Activated T-helper 17 cell treated with anti-CD3 and anti-CD28 coated beads, Interleukin-2, amount 50 U/mL, for 72 hours (primary cell): ENCODE data around the gene TCEAL4. TPM values are rescaled to one million over a fixed set of nuclear protein-coding genes. Genes with fewer than 3 reads are reported as not detected.

Experiments used
- ATAC-seq: fragments of 150-1000 bp; cut with Tn5 transposase; replicated peaks from 2 replicates; pipeline ENCODE4 v1.10.0; 2021; ENCODE audit warnings: mild to moderate bottlenecking, moderate library complexity
- H3K27ac Mint-ChIP-seq: one replicate; pipeline ENCODE4 v1.8.0; 2022; ENCODE audit warnings: mixed read lengths
- H3K27me3 Mint-ChIP-seq: one replicate; pipeline ENCODE4 v1.8.0; 2022; ENCODE audit warnings: mixed read lengths
- H3K36me3 Mint-ChIP-seq: one replicate; pipeline ENCODE4 v1.8.0; 2022; ENCODE audit warnings: low read depth, mild to moderate bottlenecking, mixed read lengths
- H3K4me1 Mint-ChIP-seq: one replicate; pipeline ENCODE4 v1.8.0; 2022; ENCODE audit warnings: mixed read lengths
- H3K4me3 Mint-ChIP-seq: one replicate; pipeline ENCODE4 v1.8.0; 2022; ENCODE audit warnings: mild to moderate bottlenecking, mixed read lengths
- H3K9me3 Mint-ChIP-seq: one replicate; pipeline ENCODE4 v1.8.0; 2022; ENCODE audit warnings: mixed read lengths
- total RNA-seq, 2 donors: library from RNA; stranded (reverse); gene quantifications; one replicate each; pipeline ENCODE4 v1.2.3, GENCODE V29; 2022

The TCEAL4 gene
- total RNA-seq, 2 donors from 2014 or later: 9.9 to 14.1 TPM

- no peaks in the 10 kb centered on the region for H3K36me3 Mint-ChIP-seq
- ATAC-seq: no peak
- no peak overlapping the region for H3K4me3 Mint-ChIP-seq
- no peaks in the 10 kb centered on the region for H3K9me3 Mint-ChIP-seq
- no peak overlapping the region for H3K27ac Mint-ChIP-seq
- no peaks in the 10 kb centered on the region for H3K4me1 Mint-ChIP-seq
- no peaks in the 10 kb centered on the region for H3K27me3 Mint-ChIP-seq
Measured at GRCh38 chrX:103615781-103616371, 30.6 kb downstream of the TCEAL4 start.

GRCh38 chrX:103616676-103617186 lies 31.4 kb downstream of the TCEAL4 start:
- no peak overlapping the region for H3K4me3 Mint-ChIP-seq
- no peaks in the 10 kb centered on the region for H3K4me1 Mint-ChIP-seq
- H3K27ac Mint-ChIP-seq: no peak overlapping the region
- H3K36me3 Mint-ChIP-seq: no peaks in the 10 kb centered on the region
- no peaks in the 10 kb centered on the region for H3K9me3 Mint-ChIP-seq
- H3K27me3 Mint-ChIP-seq: no peaks in the 10 kb centered on the region
- no peak for ATAC-seq

DNA sequence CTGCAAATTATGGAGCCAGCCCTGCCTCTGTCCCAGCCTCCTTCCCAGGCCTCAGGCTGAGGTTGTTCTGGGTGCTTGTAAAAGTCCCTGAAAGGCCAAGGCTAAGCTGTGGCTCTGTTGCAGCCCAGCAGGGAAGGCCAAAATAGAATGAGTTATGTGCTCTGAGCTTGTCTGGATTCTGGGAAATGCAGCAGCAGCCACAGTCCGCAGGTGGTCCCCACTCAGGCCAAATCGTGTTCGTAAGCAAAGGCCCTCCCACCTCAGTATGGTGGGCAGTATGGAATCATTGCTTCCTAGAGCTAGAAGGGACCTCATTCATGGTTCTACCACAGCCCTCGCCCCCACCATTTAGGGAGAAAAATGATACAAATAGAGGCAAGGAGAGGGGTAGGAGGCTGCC lies 38.8 kb downstream of the TCEAL4 start:
- H3K4me3 Mint-ChIP-seq: no peak overlapping the region
- H3K27ac Mint-ChIP-seq: no peak overlapping the region
- H3K36me3 Mint-ChIP-seq: peaks cover 6% of the 10 kb centered on the region
- no peak for ATAC-seq
- peaks cover 5% of the 10 kb centered on the region for H3K4me1 Mint-ChIP-seq
- H3K27me3 Mint-ChIP-seq: no peaks in the 10 kb centered on the region
- no peaks in the 10 kb centered on the region for H3K9me3 Mint-ChIP-seq

DNA sequence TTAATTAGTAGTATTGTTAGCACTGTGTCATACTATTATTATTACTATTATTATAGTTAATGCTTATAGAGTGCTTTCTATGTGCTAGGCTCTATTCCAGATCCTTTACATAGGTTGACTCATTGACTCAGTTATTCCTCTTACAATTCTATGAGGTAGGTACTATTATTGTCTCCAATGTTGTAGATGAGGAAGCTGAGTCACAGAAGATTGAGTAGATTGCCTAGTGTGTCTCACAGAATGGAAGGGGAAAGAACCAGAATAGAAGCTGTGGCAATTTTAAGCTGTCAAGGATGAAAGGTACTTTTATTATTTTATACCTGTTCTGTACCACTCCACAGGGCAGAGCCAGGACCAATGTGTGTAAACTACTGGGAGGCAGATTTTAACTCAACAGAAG lies 41.5 kb downstream of the TCEAL4 start:
- peak; percentile 64 for ATAC-seq
- Mint-ChIP-seq H3K27me3 (no peaks in the 10 kb centered on the region), H3K9me3 (no peaks in the 10 kb centered on the region), H3K4me1 (peaks cover 12% of the 10 kb centered on the region), H3K4me3 (peak overlapping the region; percentile 52), H3K27ac (peak overlapping the region; percentile 44), H3K36me3 (peaks cover 6% of the 10 kb centered on the region)

DNA sequence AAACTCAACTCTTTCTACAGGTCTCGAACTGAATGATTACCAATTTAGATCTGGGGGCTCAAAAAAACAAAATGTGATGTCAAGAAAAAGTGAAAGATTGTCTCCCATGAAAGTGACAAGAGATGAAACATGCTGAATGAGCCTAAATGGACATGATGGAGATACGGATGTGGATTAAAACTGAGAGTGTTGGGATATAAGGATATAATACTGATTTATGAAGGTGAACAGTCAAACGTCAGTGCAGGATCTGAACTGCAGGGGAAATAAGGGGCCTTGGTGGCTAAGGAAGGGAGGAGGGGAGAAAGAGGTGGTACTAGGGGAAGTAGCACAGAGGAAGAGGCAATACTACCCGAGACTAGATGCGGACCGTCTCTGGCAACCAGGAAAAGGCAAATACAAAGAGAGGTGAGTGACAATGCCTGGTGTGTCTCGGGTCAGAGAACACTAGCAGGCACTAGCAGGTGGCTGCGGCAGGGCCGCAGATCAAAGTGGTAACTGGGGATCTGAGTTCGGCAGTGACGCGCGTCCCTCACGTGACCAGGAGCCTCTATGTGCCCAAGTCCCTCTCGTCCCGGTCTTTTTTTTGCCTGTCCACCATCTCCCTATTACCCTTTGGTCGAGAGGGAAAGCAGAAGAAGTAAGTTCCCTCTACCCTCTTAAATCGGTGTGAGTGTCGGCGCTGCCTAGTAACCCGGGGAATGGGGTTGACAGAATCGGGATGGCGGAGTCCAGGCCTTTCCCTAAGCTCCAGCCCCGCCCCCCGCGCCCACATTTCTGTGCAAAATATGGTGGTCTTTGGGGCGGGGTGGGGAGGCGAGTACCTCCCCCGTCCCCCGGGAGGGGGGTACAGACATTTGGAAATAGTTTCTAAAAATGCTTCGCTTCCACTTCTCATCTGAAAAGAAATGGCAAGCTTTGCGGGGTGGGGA lies 43.3 kb downstream of the TCEAL4 start, which contains the start of gene TCEAL1:
TCEAL1 (plus strand) TSS at position 590 of the 932 bp plus-strand sequence. CDS start 942 bp downstream, outside the sequence.
- H3K36me3 Mint-ChIP-seq: peaks cover 6% of the 10 kb centered on the region
- H3K4me1 Mint-ChIP-seq: peaks cover 12% of the 10 kb centered on the region
- peak within 1 kb of the TSS; percentile 83 for H3K4me3 Mint-ChIP-seq
- H3K9me3 Mint-ChIP-seq: no peaks in the 10 kb centered on the region
- peak; percentile 79 for ATAC-seq
- H3K27ac Mint-ChIP-seq: peak within 1 kb of the TSS; percentile 79
- no peaks in the 10 kb centered on the region for H3K27me3 Mint-ChIP-seq

DNA sequence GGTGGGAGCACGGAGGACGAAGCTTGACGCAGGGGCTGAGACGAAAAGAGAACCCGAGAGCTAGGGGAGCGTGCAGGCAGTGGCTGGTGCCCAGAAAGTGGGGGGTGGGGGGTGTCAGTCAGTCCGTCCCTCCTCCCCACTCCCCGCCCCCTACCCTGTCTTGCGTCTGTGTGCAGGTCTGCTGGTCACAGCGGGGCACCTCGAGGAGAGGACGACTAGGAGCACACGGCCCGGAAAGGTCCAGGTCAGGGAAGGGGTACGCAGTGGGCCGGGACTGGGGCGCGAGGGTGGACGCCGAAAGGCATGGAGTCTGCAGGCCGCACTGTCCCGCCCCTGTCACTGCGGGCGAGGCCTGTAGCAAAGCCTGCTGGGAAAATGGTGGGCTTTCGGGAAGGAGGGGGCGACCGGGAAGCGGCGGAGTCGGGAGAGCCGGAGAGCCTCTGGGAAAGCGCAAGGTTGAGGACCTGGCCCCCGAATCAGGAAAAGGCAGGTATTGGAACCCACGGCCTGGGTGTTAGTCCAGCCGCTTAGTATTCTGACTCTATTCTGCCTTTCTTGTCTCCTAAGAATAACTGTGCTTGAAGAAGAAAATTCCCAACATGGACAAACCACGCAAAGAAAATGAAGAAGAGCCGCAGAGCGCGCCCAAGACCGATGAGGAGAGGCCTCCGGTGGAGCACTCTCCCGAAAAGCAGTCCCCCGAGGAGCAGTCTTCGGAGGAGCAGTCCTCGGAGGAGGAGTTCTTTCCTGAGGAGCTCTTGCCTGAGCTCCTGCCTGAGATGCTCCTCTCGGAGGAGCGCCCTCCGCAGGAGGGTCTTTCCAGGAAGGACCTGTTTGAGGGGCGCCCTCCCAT lies 44.2 kb downstream of the TCEAL4 start:
- H3K36me3 Mint-ChIP-seq: peaks cover 6% of the 10 kb centered on the region
- H3K9me3 Mint-ChIP-seq: no peaks in the 10 kb centered on the region
- peaks cover 12% of the 10 kb centered on the region for H3K4me1 Mint-ChIP-seq
- peak overlapping the region; percentile 83 for H3K4me3 Mint-ChIP-seq
- peak overlapping the region; percentile 79 for H3K27ac Mint-ChIP-seq
- H3K27me3 Mint-ChIP-seq: no peaks in the 10 kb centered on the region
- ATAC-seq: peak; percentile 59

- H3K4me3 Mint-ChIP-seq: peak overlapping the region; percentile 83
- peak overlapping the region; percentile 79 for H3K27ac Mint-ChIP-seq
- peaks cover 12% of the 10 kb centered on the region for H3K4me1 Mint-ChIP-seq
- no peak for ATAC-seq
- no peaks in the 10 kb centered on the region for H3K9me3 Mint-ChIP-seq
- no peaks in the 10 kb centered on the region for H3K27me3 Mint-ChIP-seq
- peaks cover 6% of the 10 kb centered on the region for H3K36me3 Mint-ChIP-seq
Measured at GRCh38 chrX:103630171-103630511, 44.8 kb downstream of the TCEAL4 start.

GRCh38 chrX:103631145-103631544 lies 45.8 kb downstream of the TCEAL4 start:
- H3K4me1 Mint-ChIP-seq: peaks cover 12% of the 10 kb centered on the region
- no peak for ATAC-seq
- no peak overlapping the region for H3K4me3 Mint-ChIP-seq
- no peaks in the 10 kb centered on the region for H3K9me3 Mint-ChIP-seq
- no peak overlapping the region for H3K27ac Mint-ChIP-seq
- H3K36me3 Mint-ChIP-seq: peaks cover 6% of the 10 kb centered on the region
- H3K27me3 Mint-ChIP-seq: no peaks in the 10 kb centered on the region

- Mint-ChIP-seq H3K9me3 (no peaks in the 10 kb centered on the region), H3K4me1 (no peaks in the 10 kb centered on the region)
- no peak for ATAC-seq
Measured at GRCh38 chrX:103635436-103635835, 50.1 kb downstream of the TCEAL4 start.

More at GRCh38 chrX:103635436-103635835, 50.1 kb downstream of the TCEAL4 start:
- Mint-ChIP-seq H3K27ac (no peak overlapping the region), H3K27me3 (no peaks in the 10 kb centered on the region), H3K36me3 (no peaks in the 10 kb centered on the region), H3K4me3 (no peak overlapping the region)

Other genes starting within 250 kb of the TCEAL4 start
- gene TCEAL9, start 229.0 kb upstream of the TCEAL4 start, total RNA-seq: 1 to 10 TPM in 1 of 2 donors, under 1 TPM in 1; 0.73 to 1.1 TPM
- 1 to 10 TPM; 3.5 to 9.4 TPM for gene BEX3, start 209.0 kb upstream of the TCEAL4 start, total RNA-seq
- under 1 TPM; 0.26 to 0.45 TPM for gene RAB40A, start 66.0 kb upstream of the TCEAL4 start, total RNA-seq
- 1 to 10 TPM; 4.1 to 9.1 TPM for gene TCEAL3, start 22.4 kb downstream of the TCEAL4 start, total RNA-seq
- 1 to 10 TPM; 6.0 to 9.3 TPM for gene TCEAL1, start 43.5 kb downstream of the TCEAL4 start, total RNA-seq
- 100 to 1,000 TPM; 181 to 247 TPM for gene MORF4L2, start 101.2 kb downstream of the TCEAL4 start, total RNA-seq
- gene TMEM31, start 125.4 kb downstream of the TCEAL4 start, total RNA-seq: not detected
- not detected for gene PLP1, start 191.3 kb downstream of the TCEAL4 start, total RNA-seq
- gene RAB9B, start 246.7 kb downstream of the TCEAL4 start, total RNA-seq: 1 to 10 TPM in 1 of 2 donors, under 1 TPM in 1; 0.86 to 1.3 TPM